Nephron progenitor cell (in vitro differentiated cells): ENCODE results near the gene PHC2.
A peak's percentile ranks its signal among the peaks of the same experiment; 100 is the strongest.
"Not testable (repeated sequence)": the region's sequence is repeated elsewhere in the genome, so short reads cannot be mapped to it uniquely, and the experiment has no call there.

ENCODE experiments used
- DNase-seq: peaks from one replicate; pipeline ENCODE4 v3.0.0; 2021
- H3K27ac Mint-ChIP-seq: 2 replicates; pipeline ENCODE4 v1.8.0; 2021; ENCODE audit warnings: mild to moderate bottlenecking, moderate library complexity, mixed read lengths
- H3K27me3 Mint-ChIP-seq: 2 replicates; pipeline ENCODE4 v1.8.0; 2021; ENCODE audit warnings: mild to moderate bottlenecking, low read depth, mixed read lengths; ENCODE audit not compliant: poor library complexity
- H3K36me3 Mint-ChIP-seq: 2 replicates; pipeline ENCODE4 v1.8.0; 2021; ENCODE audit warnings: low read depth, mixed read lengths
- H3K4me1 Mint-ChIP-seq: 2 replicates; pipeline ENCODE4 v1.8.0; 2021; ENCODE audit warnings: mixed read lengths
- H3K4me3 Mint-ChIP-seq: 2 replicates; pipeline ENCODE4 v1.8.0; 2021; ENCODE audit warnings: mild to moderate bottlenecking, moderate library complexity, mixed read lengths
- H3K9me3 Mint-ChIP-seq: 2 replicates; pipeline ENCODE4 v1.8.0; 2021; ENCODE audit warnings: mild to moderate bottlenecking, moderate library complexity, mixed read lengths
- CTCF ChIP-seq: fragments of 200-600 bp; sonication (generic); IDR thresholded peaks from 2 replicates; pipeline ENCODE4 v1.5.0; 2021; ENCODE audit warnings: antibody characterized with exemption

The PHC2 gene

GRCh38 chr1:33296082-33296458 is 134.8 kb downstream of the PHC2 start:
- H3K4me1 Mint-ChIP-seq: peaks cover 7% of the 10 kb centered on the region
- H3K4me3 Mint-ChIP-seq: no peak overlapping the region
- no peaks in the 10 kb centered on the region for H3K9me3 Mint-ChIP-seq
- no peak for TF ChIP-seq CTCF
- no peak for DNase-seq
- H3K36me3 Mint-ChIP-seq: peaks cover 76% of the 10 kb centered on the region
- peaks cover 9% of the 10 kb centered on the region for H3K27me3 Mint-ChIP-seq
- H3K27ac Mint-ChIP-seq: no peak overlapping the region

GRCh38 chr1:33295450-33296081 is 135.3 kb downstream of the PHC2 start:
- Mint-ChIP-seq H3K4me1 (peaks cover 6% of the 10 kb centered on the region), H3K9me3 (no peaks in the 10 kb centered on the region), H3K4me3 (no peak overlapping the region), H3K27me3 (peaks cover 9% of the 10 kb centered on the region), H3K27ac (no peak overlapping the region), H3K36me3 (peaks cover 76% of the 10 kb centered on the region)
- TF ChIP-seq CTCF: peak; percentile 97
- DNase-seq: peak; percentile 93

- Mint-ChIP-seq H3K27me3 (peaks cover 9% of the 10 kb centered on the region), H3K4me3 (no peak overlapping the region), H3K4me1 (peaks cover under 1% of the 10 kb centered on the region), H3K9me3 (peaks cover 1% of the 10 kb centered on the region), H3K27ac (no peak overlapping the region), H3K36me3 (peaks cover 75% of the 10 kb centered on the region)
- no peak for DNase-seq
- no peak for TF ChIP-seq CTCF
These were observed 135.9 kb downstream of the PHC2 start for GRCh38 chr1:33295023-33295422.

- Mint-ChIP-seq H3K4me3 (no peak overlapping the region), H3K27ac (peak overlapping the region; percentile 58), H3K9me3 (peaks cover 8% of the 10 kb centered on the region), H3K27me3 (peaks cover 9% of the 10 kb centered on the region), H3K36me3 (peaks cover 78% of the 10 kb centered on the region), H3K4me1 (no peaks in the 10 kb centered on the region)
- no peak for DNase-seq
- no peak for TF ChIP-seq CTCF
These were observed 136.6 kb downstream of the PHC2 start for GRCh38 chr1:33294071-33295010.

GRCh38 chr1:33292726-33293340 is 138.1 kb downstream of the PHC2 start:
- Mint-ChIP-seq H3K27me3 (peaks cover 3% of the 10 kb centered on the region), H3K4me3 (no peak overlapping the region), H3K36me3 (peaks cover 78% of the 10 kb centered on the region), H3K9me3 (peaks cover 15% of the 10 kb centered on the region), H3K4me1 (no peaks in the 10 kb centered on the region), H3K27ac (peak overlapping the region; percentile 56)
- no peak for DNase-seq
- no peak for TF ChIP-seq CTCF

- DNase-seq, H3K27me3 Mint-ChIP-seq, H3K27ac Mint-ChIP-seq, H3K4me3 Mint-ChIP-seq: not testable (repeated sequence)
- H3K4me1 Mint-ChIP-seq: peaks cover 17% of the 10 kb centered on the region
- H3K9me3 Mint-ChIP-seq: peaks cover 15% of the 10 kb centered on the region
- H3K36me3 Mint-ChIP-seq: peaks cover 77% of the 10 kb centered on the region
These were observed 140.3 kb downstream of the PHC2 start for GRCh38 chr1:33290615-33291014.
